ENCODE results near the gene PWWP2B.

PWWP2B gene

GRCh38 chr10:132407243-132407746, 10.3 kb downstream of the PWWP2B start:
- DNase-seq (ENCODE audit: low read depth in 2 of 2), result no peak

DNA sequence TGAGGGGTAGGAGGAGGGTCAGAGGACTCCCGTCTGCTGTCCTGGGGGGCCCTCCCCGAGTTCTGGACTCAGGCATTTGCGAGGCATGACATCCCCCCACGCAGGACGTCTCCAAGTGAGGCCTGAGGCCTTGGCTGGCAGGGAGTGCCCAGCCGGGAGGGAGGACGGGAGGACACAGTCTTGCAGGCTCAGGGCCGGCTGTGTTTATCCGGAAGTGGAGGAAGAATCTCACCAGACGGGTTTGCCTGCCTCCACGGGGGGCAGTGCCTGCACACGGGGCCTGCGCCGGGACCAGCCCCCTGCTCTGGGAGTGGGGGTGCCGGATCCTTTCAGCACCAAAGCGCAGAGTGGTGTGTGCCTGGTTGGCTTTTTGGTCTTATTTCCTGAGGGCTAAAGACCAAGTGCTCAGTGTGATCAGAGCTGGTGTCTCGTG, 10.9 kb downstream of the PWWP2B start:
- DNase-seq (ENCODE audit: low read depth in 2 of 2), result no peak

- DNase-seq (ENCODE audit: low read depth in 2 of 2), result no peak
Observed at GRCh38 chr10:132408367-132408781, 11.4 kb downstream of the PWWP2B start.

GRCh38 chr10:132408823-132409666, 12.0 kb downstream of the PWWP2B start:
- DNase-seq (ENCODE audit: low read depth in 2 of 2), result no peak

GRCh38 chr10:132409667-132410028, 12.6 kb downstream of the PWWP2B start:
- no peak for DNase-seq (ENCODE audit: low read depth in 2 of 2)

DNA sequence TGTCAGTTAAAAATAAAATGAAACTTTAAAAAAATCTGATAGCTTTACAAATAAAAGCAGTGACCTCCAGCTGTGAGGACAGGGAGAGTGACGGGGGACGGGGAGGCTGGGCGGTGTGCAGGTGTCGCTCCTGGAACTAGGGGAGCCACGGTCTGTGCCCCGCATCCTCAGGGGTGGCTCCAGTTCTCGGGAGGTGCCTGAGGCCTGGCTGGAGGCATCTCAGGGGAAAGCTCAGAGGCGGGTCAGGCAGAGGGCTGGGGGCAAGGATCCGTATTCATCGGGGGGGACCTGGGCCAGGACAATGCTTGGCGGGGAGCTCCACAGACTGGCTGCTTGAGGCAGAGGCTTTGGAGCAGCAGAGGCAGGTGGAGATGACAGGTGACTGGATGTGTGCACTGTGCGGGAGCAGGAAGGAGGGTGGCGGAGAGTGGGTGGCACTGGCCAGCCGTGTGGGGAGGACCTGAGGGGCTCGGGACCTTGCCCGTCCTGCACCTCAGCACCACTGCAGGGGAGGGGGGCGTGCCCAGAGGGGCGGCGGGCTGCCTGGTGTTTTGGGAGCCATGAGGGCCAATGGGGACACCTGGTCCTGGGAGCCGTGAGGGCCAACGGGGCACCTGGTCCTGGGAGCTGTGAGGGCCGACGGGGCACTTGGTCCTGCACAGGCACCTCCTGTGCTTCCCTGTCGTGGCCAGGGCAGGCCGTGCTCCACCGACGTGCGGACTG, 13.2 kb downstream of the PWWP2B start:
- no peak for DNase-seq (ENCODE audit: low read depth in 2 of 2)

- DNase-seq (ENCODE audit: low read depth in 2 of 2), result no peak
Observed at GRCh38 chr10:132410779-132411532, 14.0 kb downstream of the PWWP2B start.

- no peak for DNase-seq (ENCODE audit: low read depth in 2 of 2)
Observed at GRCh38 chr10:132411561-132412253, 14.7 kb downstream of the PWWP2B start.

DNA sequence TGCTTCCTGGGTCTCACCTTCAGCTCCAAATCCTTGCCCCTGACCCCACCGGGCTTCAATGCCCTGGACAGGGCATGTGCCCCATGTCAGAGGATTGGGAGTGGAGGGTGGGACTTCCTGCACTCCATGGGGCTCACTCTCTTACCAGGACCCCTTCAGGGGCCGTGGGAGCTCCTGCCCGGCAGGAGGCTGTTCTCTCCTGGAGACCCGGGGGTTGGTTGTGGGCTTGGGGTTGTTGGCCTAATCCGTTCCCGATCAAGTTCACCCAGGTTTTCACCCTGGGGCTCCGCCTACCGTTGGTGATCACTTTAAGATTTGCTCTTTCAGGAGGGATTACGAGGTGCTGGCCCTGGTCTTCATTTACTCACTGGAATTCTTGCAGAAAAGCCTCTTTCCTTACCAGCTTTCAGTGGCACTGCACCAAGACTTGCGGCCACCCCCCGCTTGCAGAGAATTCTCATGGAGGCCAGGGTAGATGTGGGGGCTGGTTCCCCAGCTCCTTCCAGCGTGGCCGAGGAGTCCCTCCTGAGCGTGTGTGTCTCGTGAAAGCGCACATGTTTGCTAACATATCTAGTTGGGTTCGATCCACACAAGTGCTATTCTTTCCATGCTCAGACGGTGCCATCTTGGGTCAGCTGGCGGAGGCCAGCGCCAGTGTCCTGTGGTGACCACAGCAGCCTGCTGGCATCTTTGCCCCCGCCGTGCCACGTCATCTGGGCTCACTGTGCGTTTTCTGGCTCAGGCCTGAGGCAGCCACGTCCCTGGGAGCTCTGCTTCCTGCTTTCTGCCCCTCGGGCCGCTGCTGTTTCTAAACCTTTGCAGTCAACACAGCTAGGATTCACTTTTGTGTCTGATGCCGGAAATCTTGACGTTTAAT, 15.6 kb downstream of the PWWP2B start:
- no peak for DNase-seq (ENCODE audit: low read depth in 2 of 2)

- no peak for DNase-seq (ENCODE audit: low read depth in 2 of 2)
Observed at GRCh38 chr10:132413226-132414205, 16.5 kb downstream of the PWWP2B start.

GRCh38 chr10:132414402-132415016, 17.5 kb downstream of the PWWP2B start:
- no peak for DNase-seq (ENCODE audit: low read depth in 2 of 2)

DNA sequence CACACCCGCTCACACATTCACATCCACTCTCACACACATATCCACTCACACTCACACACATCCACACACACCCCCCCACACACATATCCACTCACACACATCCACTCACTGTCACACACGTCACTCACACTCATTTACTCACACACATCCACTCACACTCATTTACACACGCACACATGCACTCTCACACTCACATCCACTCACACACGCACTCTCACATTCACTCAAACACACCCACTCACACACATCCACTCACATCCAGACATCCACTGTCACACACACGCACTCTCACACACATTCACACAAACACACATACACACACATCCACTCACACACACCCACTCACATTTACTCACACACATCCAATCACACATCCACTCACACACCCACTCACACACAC, 18.3 kb downstream of the PWWP2B start:
- no peak for DNase-seq (ENCODE audit: low read depth in 2 of 2)

DNA sequence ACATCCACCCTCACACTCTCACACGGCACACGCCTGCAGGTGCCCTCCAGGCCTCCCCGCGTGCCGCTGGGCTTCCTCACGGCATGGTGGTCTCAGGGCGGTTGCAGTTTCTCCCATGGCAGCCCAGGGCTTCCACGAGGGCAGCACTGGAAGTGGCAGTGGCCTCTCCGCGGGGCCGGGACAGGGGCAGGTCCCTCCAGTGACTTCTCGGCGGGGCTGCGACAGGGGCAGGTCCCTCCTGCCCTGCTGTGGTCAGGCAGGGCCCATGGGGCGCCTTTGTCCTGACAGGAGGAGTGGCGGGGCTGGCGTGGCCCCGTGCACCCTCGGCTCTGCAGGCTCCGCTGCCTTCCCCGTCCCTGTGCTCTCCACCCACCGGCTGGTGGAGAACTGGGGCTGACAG, 19.0 kb downstream of the PWWP2B start:
- DNase-seq (ENCODE audit: low read depth in 2 of 2), result no peak

GRCh38 chr10:132416566-132417256, 19.7 kb downstream of the PWWP2B start:
- DNase-seq (ENCODE audit: low read depth in 2 of 2), result no peak

GRCh38 chr10:132417257-132417910, 20.4 kb downstream of the PWWP2B start:
- DNase-seq (ENCODE audit: low read depth in 2 of 2), result no peak

DNA sequence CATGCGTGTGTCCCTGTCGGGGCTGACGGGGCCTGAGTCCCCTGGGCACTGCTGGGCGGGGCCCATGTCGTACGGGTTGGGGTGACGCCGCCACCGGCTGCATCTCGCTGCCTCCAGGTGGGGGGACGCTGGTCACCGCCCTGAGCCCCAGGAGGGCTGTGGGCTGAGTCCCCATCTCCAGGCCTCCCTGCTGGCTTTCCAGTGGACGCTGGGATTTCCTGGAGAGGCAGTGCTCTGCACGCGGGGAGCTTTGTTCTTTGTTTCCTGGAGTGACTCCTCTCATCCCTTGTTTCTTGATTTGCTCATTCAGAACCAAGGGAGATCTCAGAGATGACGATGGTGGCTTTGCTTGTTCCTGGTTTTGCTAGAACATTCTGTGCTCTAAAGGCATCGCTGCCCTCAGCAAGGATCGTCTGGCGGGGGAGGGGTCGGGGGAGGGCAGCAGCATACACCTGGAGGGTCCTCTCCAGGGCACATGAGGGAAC, 21.0 kb downstream of the PWWP2B start:
- no peak for DNase-seq (ENCODE audit: low read depth in 2 of 2)
